D341Med (cell line): ENCODE measurements around the gene SETDB1.

Experiments
- DNase-seq: peaks from one replicate; pipeline ENCODE4 v3.0.0; 2012; ENCODE audit warnings: low spot score

SETDB1 gene

DNA sequence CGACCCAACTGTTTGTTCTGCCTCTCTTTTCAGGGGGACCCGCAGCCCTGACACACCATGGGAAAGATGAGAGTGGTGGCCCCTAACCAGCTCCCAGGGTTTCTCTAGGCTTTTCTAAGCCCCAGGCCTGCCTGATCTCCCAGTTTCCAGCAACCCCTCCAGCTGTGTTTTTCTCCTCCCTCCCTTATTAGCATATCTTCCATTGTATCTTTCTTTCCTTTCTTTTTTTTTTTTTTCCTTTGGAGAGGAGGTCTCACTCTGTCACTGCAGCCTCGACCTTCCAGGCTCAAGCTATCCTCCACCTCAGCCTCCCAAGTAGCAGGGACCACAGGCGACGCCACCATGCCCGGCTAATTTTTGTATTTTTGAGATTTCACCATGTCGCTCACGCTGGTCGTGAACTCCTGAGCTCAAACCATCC is 50.2 kb downstream of the SETDB1 start:
- peak; percentile 17 for DNase-seq

DNA sequence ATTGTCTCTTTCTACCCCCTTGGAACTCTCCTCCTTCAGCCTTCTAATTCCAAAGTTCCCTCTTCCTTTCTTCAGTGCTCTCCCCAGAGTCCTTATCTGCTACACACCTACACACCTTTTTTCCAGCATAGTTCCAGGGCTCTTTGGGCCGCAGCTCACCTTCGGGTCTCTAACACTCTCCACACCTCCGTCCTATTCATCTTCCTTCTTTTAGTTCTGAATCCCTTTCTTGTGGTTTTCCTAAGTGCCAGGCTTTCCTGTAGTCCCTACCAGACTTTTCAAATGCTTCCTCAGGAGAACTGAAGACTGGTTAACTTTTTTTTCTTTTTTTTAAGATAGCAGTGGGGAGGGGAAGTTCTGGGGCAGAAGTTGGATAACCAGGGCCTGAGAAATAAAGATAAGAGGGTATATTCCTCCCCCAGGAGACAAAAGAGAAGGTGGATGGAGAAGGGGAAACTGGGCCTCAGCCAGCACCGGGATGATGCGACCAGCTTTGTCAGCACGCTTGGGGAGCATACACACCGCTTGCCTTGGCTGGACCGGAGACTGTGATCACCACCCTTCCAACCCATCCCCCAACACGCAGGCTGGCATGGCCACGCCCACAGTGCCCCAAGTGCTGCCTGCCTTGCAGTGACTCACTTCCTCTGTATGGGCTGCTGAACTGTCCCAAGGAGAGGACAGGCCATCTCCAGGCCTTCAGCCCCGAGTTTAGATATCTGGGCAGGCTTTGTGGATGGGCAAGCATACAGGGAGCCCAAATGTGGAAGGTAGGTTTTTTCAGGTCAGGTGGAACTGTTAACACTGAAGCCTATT is 50.9 kb downstream of the SETDB1 start:
- peak; percentile 29 for DNase-seq

DNA sequence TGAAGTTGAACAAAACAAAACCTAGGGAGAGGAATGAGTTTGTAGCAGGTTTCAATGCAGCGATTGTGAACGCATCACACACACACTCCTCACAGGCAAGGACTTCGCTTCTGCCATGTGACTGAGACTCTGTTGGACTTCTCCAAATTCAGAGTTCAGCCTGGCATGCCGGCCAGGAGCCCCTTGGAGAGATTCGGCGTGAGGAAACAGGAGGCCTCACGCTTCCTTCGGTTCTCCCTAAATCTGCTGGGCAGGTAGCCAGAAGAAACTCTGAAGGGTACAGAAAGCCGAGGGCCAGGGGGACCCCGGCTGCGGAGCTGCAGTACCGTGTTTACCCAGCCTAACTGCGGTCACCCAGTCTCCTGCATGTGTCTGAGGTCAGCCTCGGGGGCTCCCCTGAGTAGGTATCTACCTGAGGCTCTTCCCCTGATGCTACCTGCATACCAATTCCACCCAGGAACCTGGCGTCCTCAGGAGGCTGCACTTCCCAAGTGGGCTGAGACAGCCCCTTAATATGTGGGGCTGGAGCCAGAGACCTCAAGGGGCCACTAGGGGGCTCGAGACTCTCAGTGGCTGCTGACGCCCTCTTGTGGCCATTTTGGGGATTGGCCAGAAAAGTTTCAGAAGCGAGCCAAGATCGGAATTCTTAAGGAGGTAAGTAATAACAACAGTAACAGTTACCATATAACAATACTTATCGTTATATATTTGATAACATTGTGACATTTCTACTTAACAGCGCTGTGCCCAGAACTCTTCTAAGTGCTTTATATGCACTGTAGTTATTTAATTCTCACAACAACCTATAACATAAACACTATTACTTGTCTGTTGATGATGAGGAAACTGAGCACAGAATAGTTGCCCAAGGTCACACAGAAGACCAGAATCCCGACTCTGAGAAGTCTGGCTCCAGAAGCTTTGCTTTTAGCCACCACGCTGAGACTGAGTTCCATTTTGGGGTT is 53.2 kb downstream of the SETDB1 start:
- DNase-seq = peak; percentile 94

DNA sequence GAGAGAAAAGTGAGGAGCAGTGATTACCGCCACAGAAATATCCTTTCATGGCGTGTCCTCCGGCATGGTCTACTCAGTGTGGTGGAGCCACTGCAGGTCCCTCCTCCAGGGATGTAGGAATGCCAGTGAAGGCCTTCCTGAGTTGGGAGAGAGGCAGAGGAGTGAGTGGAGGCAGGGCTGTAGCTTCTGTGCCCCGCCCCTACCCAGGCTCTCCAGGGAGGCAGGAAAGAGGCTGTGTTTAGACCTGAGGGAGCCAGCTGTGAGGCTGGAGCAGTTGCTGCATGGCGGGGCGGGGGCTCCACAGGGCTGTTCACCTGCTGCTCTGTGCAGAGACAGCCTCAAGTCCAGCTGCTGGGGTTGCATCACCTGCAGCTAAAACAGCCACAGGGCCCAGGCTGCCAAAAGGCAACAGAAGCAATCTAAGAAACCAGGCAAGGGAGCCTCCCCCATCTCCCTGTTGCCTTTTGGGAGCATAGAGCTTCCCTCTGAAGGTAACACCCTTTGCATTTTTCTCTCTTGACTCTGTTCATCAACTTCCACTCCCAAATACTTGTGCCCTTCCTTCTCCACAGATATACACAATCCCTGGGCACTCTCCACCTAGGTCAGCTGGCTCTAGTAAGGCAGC is 55.1 kb downstream of the SETDB1 start:
- DNase-seq = peak; percentile 72

DNA sequence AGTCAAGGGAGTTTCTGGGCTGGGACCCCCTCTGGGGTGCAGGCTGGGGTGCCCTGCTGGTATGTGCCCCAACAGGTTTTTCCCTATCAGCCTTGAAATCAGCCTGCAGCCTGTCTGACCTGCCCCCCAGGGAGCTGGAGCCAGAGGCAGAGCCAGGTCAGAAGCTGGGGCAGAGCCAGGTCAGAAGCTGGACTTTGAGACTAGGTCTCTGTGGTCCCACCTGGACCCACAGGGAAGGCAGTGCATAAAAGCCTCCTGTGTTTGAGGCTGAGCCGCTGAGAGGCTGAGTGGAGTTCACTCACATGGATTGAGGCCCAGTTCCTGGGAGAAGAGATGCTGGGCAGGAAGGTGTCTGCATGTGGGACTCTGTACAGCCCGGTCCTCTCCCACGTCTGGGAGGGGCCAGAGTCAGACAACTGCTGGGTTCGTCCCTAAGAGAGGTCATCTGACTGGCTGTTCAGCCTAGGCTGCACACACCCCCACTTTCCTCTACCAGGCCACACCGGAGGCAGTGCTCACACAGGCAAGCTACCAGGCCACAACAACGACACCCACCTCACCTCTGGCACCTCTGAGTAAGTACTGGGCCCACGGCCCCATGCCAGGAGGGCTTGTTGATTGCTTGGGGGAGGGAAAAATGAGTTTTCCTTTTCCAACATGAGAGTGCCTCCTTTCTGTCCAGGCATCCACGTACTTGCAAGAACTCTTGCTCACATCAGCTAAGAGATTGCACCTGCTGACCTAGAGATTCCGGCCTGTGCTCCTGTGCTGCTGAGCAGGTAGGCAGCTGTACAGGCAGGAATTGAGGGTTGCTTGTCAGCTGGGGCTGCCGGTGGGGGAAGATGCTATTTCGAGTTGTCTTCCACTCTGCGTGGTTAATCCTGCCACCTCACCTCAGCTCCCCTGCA is 55.9 kb downstream of the SETDB1 start, which contains the start of gene ANXA9:
TSS of gene ANXA9 (plus strand) at position 488 of the 908 bp plus-strand sequence. CDS start 814 bp downstream, outside the sequence.
- DNase-seq = no peak

DNA sequence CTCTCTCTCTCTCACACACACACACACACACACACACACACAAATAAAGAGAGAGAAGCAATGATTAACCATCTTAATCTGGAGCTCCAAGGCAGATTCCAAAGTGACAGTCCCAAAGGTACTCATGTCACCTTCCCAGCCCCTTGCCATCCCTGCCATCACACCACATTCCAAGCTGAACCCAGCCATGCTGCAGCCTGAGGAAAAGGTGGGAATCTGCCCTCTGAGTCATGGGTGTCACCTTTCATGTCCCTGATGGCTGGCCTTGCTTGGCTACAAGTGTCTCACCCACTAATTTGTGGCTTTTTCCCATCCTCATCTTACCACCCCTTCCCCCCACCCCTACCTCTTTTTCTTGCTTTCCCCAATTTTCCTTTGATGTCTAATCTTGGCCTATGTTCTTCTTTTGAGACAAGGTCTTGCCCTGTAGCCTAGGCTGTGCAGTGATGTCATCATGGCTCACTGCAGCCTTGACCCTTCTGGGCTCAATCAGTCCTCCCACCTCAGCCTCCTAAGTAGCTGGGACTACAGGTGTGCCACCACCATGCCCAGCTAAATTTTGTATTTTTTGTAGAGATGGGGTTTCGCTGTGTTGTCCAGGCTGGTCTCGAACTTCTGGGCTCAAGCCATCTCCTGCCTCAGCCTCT is 59.1 kb downstream of the SETDB1 start:
- no peak for DNase-seq

DNA sequence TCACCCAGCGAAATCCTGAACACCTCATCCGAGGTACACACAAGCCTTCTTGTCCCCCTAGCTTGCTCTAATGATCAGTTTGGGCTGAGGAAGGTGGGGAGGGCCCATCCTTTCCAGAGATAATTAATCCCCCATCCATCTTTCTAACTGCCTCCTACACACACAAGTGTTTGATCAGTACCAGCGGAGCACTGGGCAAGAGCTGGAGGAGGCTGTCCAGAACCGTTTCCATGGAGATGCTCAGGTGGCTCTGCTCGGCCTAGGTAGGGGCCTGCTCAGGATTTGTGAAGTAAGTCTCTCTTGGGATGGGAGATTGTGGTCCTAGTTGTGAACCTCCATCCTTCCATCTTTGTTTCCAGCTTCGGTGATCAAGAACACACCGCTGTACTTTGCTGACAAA is 61.8 kb downstream of the SETDB1 start:
- DNase-seq = no peak

DNA sequence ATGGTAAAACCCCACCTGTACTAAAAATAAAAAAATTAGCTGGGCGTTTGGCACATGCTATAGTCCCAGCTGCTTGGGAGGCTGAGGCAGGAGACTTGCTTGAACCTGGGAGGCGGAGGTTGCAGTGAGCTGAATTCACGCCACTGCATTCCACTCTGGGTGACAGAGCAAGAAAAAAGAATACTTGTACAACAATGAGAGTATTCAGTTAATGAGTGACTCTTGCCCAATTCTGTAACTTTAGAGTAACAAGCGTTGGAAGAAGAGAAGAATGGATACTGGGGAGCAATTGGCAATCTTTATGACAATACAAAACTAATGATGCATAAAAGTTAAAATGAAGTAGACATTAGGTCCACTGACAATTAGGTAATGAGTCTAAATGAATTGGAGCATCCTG is 66.5 kb downstream of the SETDB1 start:
- DNase-seq = no peak

DNA sequence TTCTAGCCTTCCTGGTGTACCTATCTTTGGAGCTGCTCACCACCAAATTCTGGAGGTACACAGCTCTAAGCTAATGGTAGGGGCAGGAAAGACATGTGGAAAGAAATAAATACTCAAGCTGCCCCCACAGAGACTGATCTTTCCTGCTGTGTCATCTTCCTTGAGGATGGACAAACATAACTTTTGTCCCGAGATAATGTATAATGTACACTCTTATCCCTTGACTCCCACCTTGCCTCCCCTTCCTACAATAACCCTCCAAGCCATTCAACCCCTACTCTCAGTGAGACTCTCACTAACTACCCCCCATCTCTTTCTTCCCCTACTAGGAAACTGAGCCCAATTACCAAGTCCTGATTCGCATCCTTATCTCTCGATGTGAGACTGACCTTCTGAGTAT is 68.1 kb downstream of the SETDB1 start:
- no peak for DNase-seq

DNA sequence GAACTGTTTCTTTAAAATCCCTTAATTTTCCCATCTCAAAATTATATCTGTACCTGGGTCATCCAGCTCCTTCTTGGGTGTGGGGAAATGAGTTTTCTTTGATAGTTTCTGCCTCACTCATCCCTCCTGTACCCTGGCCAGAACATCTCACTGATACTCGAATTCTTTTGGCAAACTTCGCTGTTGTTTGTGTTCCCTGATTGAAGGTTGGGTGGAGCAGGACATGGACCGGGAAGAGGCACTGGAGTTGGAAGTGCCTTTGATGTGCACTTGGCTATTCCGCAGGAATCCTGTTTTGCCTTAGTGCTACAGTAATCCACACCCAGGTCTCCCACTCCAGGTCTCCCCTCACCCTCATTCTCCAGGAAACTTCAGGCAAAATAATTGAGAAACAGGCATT is 69.3 kb downstream of the SETDB1 start:
- no peak for DNase-seq

DNA sequence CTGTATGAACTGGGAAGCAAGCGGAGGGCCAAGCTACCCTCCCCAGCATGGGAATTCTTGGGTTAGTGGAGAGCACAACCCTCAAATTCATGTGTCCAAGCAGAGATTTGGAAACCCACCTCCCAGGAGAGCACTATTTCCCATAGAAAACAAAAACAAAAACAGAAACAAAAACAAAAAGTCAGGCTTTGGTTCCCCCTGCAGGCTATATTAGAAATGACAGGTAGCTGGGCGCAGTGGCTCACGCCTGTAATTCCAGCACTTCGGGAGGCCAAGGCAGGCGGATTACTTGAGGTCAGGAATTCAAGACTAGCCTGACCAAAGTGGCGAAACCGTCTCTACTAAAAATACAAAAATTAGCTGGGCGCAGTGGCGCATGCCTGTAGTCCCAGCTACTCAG is 69.7 kb downstream of the SETDB1 start:
- no peak for DNase-seq

DNA sequence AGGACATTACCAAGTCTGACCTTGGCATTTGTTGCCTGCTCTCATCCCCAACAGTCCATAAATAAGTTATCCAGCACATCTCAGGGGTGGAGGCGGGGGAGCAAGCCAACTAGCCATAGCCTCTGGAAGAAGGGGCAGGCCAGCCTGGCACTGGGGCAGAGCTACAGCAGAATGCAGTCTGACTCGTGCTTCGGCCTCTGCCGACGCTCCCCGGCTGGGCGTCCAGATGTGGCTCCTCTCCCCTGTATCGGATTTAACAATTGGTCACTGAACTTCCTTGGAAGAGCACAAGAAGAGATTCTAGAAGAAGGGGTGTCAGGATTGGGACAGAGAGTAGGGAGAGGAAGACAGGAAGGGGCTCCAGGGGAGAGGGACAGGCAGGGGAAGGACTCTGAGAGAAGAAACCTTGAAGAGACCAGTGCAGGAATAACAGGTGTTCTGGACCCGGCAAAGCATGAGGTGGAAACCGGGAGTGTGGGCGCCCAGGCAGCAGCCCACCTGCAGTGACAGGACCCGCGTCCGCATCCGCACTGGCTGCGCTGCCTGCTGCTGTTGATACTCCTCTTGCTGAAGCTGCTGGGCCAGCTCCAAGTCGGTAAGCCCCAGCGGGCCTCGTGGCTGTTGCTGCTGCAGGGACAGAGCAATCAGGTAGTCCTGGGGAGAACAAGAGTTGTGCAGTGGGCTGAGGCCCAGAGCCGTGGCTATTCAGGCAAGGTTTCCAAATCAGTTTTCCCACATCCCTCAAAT is 71.1 kb downstream of the SETDB1 start:
- no peak for DNase-seq

DNA sequence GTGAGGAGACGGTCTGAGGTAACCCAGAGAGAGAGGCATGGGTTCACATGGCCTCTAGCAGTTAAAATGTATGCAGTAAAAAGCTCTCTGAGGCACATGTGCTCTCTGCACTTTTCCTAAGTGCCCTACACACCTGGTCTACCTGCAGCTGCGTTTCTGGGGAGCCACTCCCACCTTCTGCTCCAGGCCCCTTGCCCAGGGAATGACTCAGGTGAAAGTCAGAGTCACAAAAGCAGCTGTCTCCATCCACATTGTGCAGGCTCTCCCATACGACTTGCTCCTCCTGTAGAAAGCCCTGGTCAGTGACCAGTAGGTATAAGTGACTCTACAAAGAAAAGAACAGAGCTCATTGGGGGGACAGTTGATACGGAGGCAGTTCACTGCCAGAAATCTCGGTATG is 71.8 kb downstream of the SETDB1 start:
- no peak for DNase-seq

DNA sequence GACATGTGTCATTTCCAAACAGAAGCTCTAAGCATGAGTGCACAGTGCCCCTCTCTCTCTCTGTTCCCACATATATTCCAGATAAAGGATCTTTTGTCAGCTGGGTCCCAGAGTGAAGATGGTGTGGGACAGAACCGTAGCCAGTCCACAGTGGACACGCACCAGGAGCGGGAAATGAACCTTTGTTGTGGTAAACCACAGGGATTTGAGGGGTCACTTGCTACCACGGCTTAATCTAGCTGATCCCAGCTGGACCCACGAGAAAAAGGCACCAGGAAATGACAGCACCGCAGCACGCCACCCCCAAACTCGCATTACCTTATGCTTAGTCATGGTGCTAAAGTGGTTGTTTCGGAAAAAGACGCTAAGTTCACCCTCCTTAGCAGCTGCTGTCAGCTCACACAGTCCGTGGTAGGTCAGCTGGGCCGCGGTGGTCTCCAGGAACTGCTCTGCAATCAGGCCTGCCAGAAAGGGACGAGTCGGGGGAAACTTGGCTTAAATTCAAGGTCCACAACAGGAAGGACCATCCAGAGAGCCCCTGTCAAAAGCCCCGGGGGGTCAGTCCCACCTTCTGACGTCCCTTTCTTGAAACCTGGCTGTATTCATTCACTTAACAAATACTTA is 73.0 kb downstream of the SETDB1 start:
- no peak for DNase-seq

DNA sequence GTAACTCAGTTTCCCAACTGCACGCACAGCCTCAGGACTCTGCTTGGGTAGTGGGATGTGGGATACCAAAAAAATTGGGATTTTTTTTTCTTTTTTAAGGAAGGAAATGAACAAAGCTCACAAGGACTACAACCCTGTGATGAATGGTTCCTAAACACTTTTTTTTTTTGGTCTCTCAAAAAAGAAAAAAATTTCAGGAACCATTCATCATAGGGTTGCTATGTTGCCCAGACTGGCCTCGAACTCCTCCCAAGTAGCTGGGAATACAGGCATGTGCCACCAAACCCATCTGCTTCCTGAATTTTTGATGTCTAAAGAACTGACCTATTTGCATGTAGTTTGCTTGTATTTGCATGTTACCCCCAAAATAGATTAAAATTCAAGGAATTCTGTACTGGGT is 73.8 kb downstream of the SETDB1 start:
- DNase-seq = no peak

DNA sequence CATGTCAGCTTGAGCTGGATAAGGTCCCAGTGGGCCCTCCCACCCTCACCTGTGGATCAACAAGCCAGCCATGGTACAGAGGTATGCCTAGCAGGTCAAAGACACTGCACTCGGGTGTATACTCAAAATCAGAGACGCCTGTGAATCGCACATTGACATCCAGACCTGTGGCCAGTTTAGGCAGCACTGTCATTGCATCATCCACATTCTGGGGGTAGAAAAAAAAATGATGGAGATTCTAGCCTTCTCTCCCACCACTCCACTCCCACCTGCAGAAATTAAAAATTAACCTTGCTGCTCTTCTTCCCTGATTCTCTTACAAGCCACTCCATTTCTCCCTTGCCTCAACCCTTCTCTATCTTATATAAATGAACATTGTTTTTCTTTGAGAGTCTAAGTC is 74.2 kb downstream of the SETDB1 start:
- DNase-seq = no peak

DNA sequence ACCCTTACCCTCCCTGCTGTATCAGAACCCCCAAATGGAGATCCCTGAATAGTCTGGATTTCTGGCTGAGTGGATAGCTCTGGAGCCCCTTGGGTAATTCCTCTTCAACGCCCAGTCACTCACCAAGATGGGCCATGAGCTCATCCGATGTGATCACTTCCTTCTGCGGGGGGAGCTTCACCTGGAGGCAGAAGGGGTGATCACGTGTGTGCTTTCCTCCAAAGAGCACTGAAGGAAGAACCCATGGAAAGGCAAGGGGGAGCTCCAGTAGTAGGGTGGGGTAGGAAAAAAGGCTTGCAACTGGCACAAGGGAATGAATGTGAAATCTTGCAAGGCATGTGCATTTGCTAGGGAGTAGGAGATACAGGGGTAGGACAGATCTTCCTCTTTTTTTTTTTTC is 75.4 kb downstream of the SETDB1 start:
- no peak for DNase-seq

DNA sequence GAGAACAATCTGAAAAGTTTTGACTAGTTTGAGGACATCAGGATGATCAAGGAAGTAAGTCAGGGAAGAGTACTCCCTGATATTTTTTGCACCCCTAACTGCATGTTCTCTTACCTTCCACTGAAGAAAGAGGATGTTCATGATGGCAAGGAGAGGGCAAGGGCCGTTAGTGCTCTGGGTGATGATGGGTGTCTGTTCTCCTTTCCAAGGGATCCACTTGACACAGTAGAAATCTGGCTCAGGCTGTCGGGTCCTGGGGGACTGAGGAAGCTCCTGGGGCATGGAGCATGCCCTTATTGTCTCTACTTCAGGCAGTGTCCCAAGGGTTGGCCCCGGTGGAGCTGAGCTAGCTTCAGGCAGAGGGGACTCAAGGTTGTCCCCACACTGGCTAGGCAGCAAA is 75.9 kb downstream of the SETDB1 start:
- no peak for DNase-seq

DNA sequence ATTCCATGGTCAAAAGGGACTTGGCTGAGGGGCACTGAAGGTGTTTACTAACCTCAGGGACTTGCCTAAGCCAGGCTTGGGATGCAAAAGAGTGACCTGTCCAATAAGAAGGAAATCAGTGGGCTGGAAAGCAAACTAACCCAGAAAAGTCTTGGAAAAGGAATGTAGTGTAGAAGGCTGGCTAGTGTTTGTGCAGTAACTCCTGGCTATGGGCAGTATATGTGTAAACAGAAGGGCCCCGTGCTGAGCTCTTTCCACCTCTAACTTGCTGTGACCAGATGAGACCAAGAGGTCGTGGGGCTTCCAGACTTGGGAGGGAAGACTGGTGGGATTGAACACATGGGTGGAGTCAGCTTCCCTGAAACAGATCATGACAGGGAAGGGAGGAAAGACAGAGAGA is 76.4 kb downstream of the SETDB1 start:
- no peak for DNase-seq

DNA sequence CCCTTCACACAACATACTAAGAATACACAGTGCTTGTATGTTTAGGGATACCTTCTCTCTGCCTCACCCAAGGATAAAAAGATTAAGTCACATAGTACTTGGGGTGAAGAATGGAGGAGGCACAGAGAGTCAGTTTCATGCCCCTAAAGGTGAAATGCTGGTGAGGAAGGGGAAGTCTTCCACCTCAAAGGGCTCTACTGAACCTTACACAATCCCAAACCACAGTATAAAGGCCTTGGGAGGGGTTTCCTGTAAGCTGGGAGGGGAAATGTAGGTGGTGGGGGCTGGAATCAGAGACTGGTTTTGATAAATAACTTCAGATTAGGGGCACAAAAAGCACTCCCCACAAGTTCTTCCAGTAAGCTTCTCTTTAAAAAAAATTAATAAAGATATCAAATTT is 77.0 kb downstream of the SETDB1 start:
- DNase-seq = no peak
